HG03575 (cell line): ENCODE data around the gene DENND11.
"Not testable (repeated sequence)": the region's sequence is repeated elsewhere in the genome, so short reads cannot be mapped to it uniquely, and the experiment has no call there.

Source experiments
- ATAC-seq: cut with Tn5 transposase; IDR thresholded peaks from one replicate; pipeline ENCODE4 v1.9.1; 2021; ENCODE audit not compliant: unreplicated experiment, insufficient number of reproducible peaks, low FRiP score; ENCODE audit errors: extremely low read depth

Gene DENND11

GRCh38 chr7:141689072-141689825 lies 12.7 kb downstream of the DENND11 start:
- not testable (repeated sequence) for ATAC-seq

- no peak for ATAC-seq
Measured at GRCh38 chr7:141688043-141688442, 13.9 kb downstream of the DENND11 start.

- no peak for ATAC-seq
Measured at GRCh38 chr7:141686670-141687069, 15.3 kb downstream of the DENND11 start.

- ATAC-seq: no peak
Measured at GRCh38 chr7:141686074-141686473, 15.9 kb downstream of the DENND11 start.

GRCh38 chr7:141685285-141686023 lies 16.5 kb downstream of the DENND11 start:
- no peak for ATAC-seq

GRCh38 chr7:141679014-141679413 lies 23.0 kb downstream of the DENND11 start:
- no peak for ATAC-seq

- no peak for ATAC-seq
Measured at GRCh38 chr7:141676618-141677017, 25.3 kb downstream of the DENND11 start.

GRCh38 chr7:141675436-141676215 lies 26.3 kb downstream of the DENND11 start:
- no peak for ATAC-seq

- ATAC-seq: no peak
Measured at GRCh38 chr7:141674702-141675101, 27.3 kb downstream of the DENND11 start.

- no peak for ATAC-seq
Measured at GRCh38 chr7:141674171-141674671, 27.7 kb downstream of the DENND11 start.

- ATAC-seq: no peak
Measured at GRCh38 chr7:141673346-141673745, 28.6 kb downstream of the DENND11 start.

GRCh38 chr7:141671705-141672496 lies 30.1 kb downstream of the DENND11 start:
- no peak for ATAC-seq

GRCh38 chr7:141668853-141669252 lies 33.1 kb downstream of the DENND11 start:
- ATAC-seq: no peak

- no peak for ATAC-seq
Measured at GRCh38 chr7:141666071-141666470, 35.9 kb downstream of the DENND11 start.

GRCh38 chr7:141665208-141666035 lies 36.5 kb downstream of the DENND11 start:
- ATAC-seq: no peak

- no peak for ATAC-seq
Measured at GRCh38 chr7:141664450-141664849, 37.5 kb downstream of the DENND11 start.

GRCh38 chr7:141663081-141663849 lies 38.7 kb downstream of the DENND11 start:
- ATAC-seq: no peak
